ENCODE data around the gene CREB5.

DNA sequence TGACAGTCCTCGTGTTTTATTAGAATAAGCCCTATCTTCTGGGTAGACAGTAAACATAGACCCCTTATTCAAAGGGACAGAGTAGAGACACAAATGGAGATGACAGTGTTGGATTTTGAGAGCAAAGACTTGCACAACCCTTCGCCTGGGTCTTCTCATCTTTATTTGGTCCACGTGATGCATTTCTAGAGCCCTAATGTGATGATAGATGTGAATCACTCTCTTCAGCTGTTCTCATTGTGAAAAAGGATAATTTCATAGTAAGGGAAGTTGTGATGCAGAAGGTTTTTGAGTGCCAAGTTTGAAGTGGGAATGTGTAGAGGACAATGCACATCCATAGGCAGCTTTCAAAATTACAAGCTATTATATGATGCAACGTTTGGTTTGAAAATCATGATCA, 86.3 kb downstream of the CREB5 start:
- TF ChIP-seq, protein P1, sequence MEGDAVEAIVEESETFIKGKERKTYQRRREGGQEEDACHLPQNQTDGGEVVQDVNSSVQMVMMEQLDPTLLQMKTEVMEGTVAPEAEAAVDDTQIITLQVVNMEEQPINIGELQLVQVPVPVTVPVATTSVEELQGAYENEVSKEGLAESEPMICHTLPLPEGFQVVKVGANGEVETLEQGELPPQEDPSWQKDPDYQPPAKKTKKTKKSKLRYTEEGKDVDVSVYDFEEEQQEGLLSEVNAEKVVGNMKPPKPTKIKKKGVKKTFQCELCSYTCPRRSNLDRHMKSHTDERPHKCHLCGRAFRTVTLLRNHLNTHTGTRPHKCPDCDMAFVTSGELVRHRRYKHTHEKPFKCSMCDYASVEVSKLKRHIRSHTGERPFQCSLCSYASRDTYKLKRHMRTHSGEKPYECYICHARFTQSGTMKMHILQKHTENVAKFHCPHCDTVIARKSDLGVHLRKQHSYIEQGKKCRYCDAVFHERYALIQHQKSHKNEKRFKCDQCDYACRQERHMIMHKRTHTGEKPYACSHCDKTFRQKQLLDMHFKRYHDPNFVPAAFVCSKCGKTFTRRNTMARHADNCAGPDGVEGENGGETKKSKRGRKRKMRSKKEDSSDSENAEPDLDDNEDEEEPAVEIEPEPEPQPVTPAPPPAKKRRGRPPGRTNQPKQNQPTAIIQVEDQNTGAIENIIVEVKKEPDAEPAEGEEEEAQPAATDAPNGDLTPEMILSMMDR (IDR thresholded peaks at IDR 0.05 in 2 of 3, conservative IDR thresholded peaks at IDR 0.05 in 1 of 3; ENCODE audit: borderline replicate concordance in 1 of 3, insufficient read depth in 1 of 3, low read depth in 2 of 3, low read length in 2 of 3) = no peak
- TF ChIP-seq RAD21 (IDR thresholded peaks at IDR 0.05; ENCODE audit: low read depth) (no peak), POLR2A (IDR thresholded peaks at IDR 0.05; ENCODE audit: borderline replicate concordance, extremely low read depth, insufficient read depth, insufficient read length) (no peak), POLR2AphosphoS5 (IDR thresholded peaks at IDR 0.05; ENCODE audit: low read depth, low read length) (no peak), EZH2 (IDR thresholded peaks at IDR 0.05) (no peak), CEBPB (IDR thresholded peaks at IDR 0.05; ENCODE audit: low read depth) (no peak), JUND (IDR thresholded peaks at IDR 0.05) (no peak), EZH2phosphoT487 (IDR thresholded peaks at IDR 0.05; ENCODE audit: borderline replicate concordance) (no peak)
- TF ChIP-seq, protein P2, sequence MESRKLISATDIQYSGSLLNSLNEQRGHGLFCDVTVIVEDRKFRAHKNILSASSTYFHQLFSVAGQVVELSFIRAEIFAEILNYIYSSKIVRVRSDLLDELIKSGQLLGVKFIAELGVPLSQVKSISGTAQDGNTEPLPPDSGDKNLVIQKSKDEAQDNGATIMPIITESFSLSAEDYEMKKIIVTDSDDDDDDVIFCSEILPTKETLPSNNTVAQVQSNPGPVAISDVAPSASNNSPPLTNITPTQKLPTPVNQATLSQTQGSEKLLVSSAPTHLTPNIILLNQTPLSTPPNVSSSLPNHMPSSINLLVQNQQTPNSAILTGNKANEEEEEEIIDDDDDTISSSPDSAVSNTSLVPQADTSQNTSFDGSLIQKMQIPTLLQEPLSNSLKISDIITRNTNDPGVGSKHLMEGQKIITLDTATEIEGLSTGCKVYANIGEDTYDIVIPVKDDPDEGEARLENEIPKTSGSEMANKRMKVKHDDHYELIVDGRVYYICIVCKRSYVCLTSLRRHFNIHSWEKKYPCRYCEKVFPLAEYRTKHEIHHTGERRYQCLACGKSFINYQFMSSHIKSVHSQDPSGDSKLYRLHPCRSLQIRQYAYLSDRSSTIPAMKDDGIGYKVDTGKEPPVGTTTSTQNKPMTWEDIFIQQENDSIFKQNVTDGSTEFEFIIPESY (IDR thresholded peaks at IDR 0.05; ENCODE audit: extremely low read depth, insufficient replicate concordance, low read length) = no peak
- TF ChIP-seq, protein P3, sequence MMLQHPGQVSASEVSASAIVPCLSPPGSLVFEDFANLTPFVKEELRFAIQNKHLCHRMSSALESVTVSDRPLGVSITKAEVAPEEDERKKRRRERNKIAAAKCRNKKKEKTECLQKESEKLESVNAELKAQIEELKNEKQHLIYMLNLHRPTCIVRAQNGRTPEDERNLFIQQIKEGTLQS (IDR thresholded peaks at IDR 0.05) = no peak
